Gastroesophageal sphincter (tissue), 3 donors: Measurements from ENCODE around the gene DYRK1A.

Experiments used
- CTCF ChIP-seq, 4 experiments: fragments of 200-600 bp in 2 of 4; fragments of 450-650 bp in 2 of 4; sonication (generic) in 1 of 4; IDR thresholded peaks; one replicate each; pipeline ENCODE4 v1.5.1; 2017 to 2019; ENCODE audit warnings: antibody characterized with exemption in 4 of 4, mild to moderate bottlenecking in 2 of 4, moderate library complexity in 2 of 4
- POLR2AphosphoS5 ChIP-seq: sonication (generic); formaldehyde crosslinking; IDR thresholded peaks from one replicate; pipeline ENCODE4 v1.6.1; 2017; ENCODE audit warnings: antibody characterized with exemption

GRCh38 chr21:37462087-37462861 lies 95.7 kb downstream of the DYRK1A start:
- TF ChIP-seq CTCF (IDR thresholded peaks at IDR 0.05) (no peak), POLR2AphosphoS5 (no peak)
